HG03025 (cell line): ENCODE results near the gene AJAP1.

Source experiments
- ATAC-seq: cut with Tn5 transposase; IDR thresholded peaks from one replicate; pipeline ENCODE4 v1.9.1; 2021; ENCODE audit warnings: mild to moderate bottlenecking, moderate library complexity; ENCODE audit not compliant: unreplicated experiment, low FRiP score

AJAP1 gene

DNA sequence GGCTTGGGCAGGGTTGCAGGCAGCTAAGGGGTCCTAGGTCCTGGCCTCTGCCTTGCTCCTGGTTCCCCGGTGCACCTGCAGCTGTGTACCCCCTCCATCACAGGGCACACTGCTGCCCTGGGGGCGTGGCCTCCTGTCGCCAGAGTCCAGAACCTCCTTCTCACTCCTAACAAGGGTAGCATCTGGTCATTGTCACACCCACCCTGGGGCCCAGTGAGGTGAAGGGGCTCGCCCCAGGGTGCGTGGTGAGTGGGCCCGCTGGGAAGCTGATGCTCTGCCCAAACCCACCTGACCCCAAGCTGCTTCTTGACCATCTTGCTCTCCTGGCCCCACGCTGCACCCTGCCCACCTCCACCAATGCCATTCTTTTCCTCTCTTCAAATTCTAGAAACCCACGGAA is 44.5 kb downstream of the AJAP1 start:
- ATAC-seq, result no peak

- ATAC-seq, result no peak
These were observed 45.2 kb downstream of the AJAP1 start for GRCh38 chr1:4699376-4700301.

- no peak for ATAC-seq
These were observed 46.4 kb downstream of the AJAP1 start for GRCh38 chr1:4700801-4701200.

DNA sequence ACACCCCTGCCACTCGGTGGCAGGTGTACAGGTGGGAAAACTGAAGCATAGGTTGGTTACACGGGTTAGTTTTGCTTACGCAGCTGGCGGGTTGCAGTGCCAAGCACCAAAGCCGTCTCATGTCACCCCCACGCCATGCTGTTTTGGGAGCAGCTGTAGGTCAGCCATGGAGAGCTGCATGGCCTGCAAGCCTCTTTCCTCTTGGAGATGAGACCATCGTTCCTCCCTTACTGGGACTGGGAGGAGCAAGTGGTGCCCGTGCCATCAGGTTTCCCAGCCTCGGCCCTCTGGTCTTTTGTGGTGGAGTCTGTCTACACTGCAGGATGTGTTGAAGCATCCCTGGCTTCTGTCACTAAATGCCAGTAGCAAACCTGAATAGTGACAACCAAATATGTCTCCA is 46.9 kb downstream of the AJAP1 start:
- no peak for ATAC-seq

- no peak for ATAC-seq
These were observed 48.1 kb downstream of the AJAP1 start for GRCh38 chr1:4702464-4702863.

DNA sequence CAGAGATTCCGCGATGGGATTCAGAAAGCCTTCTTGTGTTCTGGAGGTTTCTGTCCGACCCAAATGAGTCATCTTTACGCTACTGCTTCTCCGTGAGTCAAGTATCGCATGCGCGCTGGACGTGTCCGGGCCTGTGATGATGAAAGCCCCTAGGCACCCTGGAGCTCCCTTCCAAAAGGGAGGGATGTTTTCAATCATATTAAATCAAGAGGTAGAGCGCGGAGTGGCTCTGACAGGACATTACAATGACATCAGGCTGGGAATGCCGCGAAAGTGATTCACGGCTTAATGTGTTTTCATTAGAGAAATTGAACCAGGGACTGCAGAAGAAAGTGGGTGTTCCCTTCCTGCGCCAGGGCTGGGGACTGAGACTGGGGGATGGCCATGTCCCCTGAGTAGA is 48.5 kb downstream of the AJAP1 start:
- no peak for ATAC-seq

DNA sequence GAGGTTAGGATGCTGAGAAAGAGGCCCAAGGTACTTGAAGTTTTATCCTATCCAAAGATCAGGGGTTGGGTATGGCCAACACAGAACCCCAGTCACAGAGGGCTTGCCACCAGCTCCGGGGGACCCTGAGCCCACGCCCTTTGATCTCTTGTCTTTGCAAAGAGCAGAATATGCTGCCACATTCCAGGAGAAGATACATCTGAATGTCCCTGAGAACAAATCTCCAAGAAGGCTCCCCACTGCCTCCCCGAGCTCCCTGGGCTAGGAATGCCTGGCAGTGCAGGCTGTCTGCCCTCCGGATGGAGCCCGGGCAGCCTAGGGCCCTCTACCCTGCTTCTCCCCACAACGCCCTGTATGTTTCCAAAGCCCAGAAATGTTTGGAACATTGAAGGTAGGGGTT is 49.2 kb downstream of the AJAP1 start:
- ATAC-seq, result no peak

DNA sequence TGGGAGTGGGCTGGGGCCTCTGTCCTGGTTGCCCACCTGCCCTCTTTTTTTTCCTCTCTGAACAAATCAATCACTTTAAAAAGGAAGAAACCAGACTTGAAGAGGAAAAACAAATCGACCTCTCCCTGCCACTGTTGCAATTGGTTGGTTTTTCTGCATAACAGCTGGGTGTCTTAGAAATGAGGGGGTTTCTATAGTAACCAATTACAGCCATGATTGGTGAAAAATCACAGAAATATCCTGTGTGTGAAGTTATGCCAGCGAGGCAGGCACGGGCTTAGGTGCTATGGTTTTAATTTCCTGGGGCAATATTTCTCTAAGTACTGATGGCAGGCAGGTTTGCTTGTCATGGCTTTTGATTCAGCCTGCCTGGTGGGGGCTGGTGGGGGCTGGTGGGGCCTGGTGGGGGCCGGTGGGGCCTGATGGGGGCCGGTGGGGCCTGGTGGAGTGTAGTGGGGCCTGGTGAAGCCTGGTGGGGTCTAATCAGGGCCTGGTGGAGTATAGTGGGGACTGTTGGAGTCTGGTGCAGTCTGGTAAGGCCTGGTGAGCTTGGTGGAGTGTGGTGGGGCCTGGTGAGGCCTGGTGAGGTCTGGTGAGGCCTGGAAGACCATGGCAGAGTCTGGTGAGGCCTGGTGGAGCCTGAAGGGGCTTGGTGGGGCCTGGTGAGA is 54.6 kb downstream of the AJAP1 start:
- ATAC-seq, result no peak

- ATAC-seq, result no peak
These were observed 55.2 kb downstream of the AJAP1 start for GRCh38 chr1:4709641-4710040.

DNA sequence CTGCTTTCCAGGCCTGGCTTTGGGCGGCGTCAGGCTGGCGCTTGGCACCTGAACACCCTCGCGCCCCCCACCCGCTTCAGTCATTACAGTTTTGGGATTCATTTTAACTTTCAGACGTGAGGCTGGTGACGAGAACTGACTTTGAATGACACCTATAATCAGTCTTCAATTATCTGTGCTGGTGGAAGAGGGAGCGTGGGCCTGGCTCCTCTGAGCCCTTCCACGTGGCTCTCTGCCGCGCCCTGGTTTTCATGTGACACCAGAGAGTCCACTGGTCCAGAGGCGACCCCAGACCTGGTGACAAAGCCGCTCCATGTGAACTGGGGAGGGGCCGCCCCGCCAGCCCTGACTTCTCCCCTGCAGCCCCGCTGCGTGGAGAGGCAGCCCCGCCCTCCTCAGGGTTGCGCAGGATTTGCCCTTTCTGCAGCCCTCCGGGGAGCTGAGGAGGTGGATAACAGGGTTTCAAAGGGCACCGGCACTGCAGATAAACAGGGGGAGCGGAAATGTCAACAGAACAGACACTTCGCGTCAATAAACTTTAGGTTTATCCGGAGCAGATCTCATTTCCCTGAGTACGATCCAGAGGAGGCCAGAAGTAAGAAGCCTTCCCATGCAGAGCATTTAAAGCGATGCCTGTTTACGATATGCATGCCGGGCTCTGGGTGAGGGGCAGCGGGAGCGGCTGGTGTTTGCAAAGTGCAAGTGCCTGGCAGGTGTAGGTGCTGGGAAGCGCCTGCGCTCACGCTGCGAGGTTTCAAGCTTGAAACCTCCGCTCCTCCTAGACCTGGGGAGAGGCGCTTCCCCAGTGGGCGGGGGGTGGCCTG is 56.4 kb downstream of the AJAP1 start:
- ATAC-seq, result no peak

DNA sequence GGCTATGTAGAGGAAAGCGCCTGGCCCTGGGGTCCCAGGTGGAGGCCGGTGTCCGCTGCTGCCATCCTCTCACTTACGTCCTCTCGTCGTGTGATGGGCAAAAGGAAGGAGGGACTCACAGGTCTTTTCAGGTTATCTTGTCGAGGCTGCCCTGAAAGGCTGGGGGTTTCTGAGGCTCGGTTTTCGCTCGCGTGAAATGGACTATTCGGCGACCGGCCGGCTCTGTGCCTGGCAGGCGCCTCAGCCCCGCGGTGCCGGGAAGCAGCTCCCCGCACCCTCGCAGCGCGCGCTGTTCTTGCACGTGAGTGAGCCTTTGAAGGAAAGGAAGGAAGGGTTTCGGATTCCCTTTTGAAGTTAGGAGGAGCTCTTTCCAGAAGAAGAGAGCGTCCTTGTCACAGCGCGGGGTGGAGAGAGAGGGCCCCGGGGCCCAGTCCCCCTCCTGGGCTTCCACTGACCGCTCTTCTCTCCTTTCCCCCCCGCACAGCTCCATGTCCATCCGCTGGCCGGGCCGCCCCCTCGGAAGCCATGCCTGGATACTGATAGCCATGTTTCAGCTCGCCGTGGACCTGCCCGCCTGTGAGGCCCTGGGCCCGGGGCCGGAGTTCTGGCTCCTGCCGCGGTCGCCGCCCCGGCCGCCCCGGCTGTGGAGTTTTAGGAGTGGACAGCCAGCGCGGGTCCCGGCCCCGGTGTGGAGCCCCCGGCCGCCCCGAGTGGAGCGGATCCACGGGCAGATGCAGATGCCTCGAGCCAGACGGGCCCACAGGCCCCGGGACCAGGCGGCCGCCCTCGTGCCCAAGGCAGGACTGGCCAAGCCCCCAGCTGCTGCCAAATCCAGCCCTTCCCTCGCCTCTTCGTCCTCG is 57.2 kb downstream of the AJAP1 start:
- ATAC-seq, result no peak

DNA sequence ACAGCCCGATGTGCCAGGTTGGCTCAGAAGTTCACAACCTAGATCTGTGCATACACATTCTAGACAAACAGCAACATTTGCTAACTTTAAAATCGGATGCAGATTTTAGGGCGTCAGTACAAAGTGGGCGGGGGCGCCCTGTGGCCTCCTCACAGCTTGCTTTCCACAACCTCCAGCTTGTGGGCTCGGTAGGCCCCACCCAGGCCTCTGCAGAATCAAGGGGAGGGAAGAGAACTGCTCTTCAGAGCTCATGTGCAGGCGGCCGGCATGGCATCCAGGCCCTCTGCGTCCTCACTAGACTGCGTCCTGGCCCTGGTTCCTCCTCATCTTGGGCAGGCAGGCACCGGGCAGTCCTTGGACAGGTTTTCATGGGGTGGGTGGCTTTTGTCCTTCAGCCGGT is 59.3 kb downstream of the AJAP1 start:
- no peak for ATAC-seq

- ATAC-seq, result no peak
These were observed 62.0 kb downstream of the AJAP1 start for GRCh38 chr1:4716406-4716805.

GRCh38 chr1:4718071-4718470 is 63.7 kb downstream of the AJAP1 start:
- no peak for ATAC-seq

GRCh38 chr1:4723106-4723505 is 68.7 kb downstream of the AJAP1 start:
- no peak for ATAC-seq

- ATAC-seq, result no peak
These were observed 69.6 kb downstream of the AJAP1 start for GRCh38 chr1:4724001-4724400.

DNA sequence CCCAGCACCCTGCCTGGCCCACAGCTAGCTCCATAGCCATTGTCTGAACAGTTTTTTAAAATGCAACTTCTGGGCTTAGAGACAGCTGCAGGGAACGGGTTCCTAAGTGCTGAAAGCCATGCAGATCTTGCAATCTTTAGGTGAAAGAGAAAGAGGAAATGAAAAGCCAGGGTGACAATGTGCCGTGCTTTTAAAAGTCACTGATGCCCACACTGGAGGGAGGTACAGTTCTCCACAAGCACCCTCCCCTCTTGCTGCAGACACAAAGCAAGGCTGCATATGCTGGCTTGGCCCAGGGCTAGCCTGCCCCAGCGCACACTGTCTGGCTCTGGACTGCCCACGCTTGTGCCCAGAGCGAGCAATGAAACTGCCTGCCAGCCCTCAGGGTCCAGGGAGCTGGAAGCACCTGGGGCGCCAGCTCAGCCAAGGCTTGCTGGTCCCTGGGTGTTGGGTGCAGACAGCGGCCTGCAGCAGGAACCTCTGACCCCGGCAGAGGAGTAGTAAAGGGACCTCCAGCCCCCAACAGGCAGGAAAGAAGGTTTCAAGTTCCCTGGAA is 70.4 kb downstream of the AJAP1 start:
- ATAC-seq, result no peak

DNA sequence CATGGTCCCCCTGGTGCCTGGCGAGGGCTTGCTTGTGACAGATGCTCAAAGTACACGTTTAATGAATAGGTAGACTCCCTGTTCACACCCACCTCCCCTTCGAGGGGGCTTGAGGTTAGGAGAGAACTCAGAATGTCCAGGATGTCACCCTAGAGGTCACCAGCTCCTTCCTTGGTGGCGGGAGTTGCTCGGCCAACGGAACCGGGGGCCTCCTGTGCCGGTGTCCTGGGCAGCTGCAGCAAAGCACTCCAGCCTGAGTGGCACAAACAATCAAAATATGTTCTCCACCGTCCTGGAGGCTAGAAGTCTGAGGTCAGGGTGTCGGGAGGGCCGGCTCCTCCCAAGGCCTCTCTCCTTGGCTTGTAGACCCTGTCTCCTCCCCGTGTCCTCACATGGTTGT is 71.0 kb downstream of the AJAP1 start:
- ATAC-seq, result no peak

GRCh38 chr1:4726620-4727341 is 72.4 kb downstream of the AJAP1 start:
- ATAC-seq, result no peak
